ENCODE measurements around the gene C14orf119.
"Not testable (repeated sequence)": the region's sequence is repeated elsewhere in the genome, so short reads cannot be mapped to it uniquely, and the experiment has no call there.

The C14orf119 gene

DNA sequence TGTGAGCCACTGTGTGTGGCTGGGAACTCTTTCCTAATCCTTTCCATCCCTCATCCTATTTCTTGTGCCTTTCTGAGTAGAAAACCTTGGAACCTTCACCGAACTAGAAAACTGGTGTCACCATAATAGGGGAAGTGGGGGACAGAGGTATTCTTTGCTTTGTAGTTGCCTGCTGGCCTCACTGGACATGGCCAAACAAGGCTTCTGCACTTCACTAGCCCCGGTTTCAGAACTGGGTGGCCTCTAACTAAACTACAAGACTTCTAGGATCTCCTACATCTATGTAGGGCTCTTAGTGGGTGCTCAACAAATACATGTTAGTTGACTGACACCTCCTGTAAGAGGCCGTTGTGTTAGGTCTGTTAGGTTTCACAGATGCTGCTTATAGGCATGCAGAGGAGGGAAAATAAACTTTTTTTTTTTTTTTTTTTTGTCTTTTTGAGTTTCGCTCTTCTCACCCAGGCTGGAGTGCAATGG, 10.1 kb downstream of the C14orf119 start:
- Histone ChIP-seq H3K4me2 (ENCODE audit: low read length) (no peak overlapping the region), H3K36me3 (ENCODE audit: control insufficient read depth, low read length) (no peaks in the 10 kb centered on the region), H3F3A (ENCODE audit: control insufficient read depth, insufficient read depth) (no peaks in the 10 kb centered on the region), H3K4me1 (ENCODE audit: control insufficient read depth, low read length) (peaks cover 12% of the 10 kb centered on the region), H3K9me3 (ENCODE audit: control insufficient read depth, insufficient read depth, low read length) (no peaks in the 10 kb centered on the region), H3K4me3 (ENCODE audit: low read length) (no peak overlapping the region), H3K79me2 (ENCODE audit: control insufficient read depth, low read length) (no peaks in the 10 kb centered on the region), H4K20me1 (ENCODE audit: control insufficient read depth, insufficient read depth, low read depth, low read length) (no peaks in the 10 kb centered on the region), H3K27me3 (ENCODE audit: control insufficient read depth, low read length) (peaks cover 4% of the 10 kb centered on the region), H3K27ac (ENCODE audit: low read depth, low read length) (no peak overlapping the region), H3K9me2 (replicated peaks; ENCODE audit: control insufficient read depth, low read length) (no peaks in the 10 kb centered on the region)
- TF ChIP-seq EZH2phosphoT487 (IDR thresholded peaks at IDR 0.05; ENCODE audit: borderline replicate concordance, low read length) (no peak), CTCF (IDR thresholded peaks at IDR 0.05; ENCODE audit: low read depth, low read length, poor library complexity, severe bottlenecking) (no peak)

DNA sequence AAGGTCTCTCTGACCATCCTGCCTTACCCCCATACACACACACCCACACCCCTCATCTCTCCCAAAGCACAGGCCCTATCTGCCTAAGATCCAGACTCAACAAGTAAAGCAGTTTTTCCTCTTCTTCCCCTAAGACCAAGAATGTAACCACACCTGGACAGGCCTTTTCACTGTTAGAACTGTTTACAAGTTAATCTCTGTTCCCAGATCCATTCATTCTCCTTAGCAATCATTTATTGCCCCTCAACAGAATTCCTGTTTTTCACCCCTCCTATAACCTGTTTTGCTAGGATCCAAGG, 11.4 kb downstream of the C14orf119 start:
- no peaks in the 10 kb centered on the region for H3K79me2 ChIP-seq (ENCODE audit: control insufficient read depth, low read length)
- H3K9me2 ChIP-seq (replicated peaks; ENCODE audit: control insufficient read depth, low read length): no peaks in the 10 kb centered on the region
- TF ChIP-seq EZH2phosphoT487 (IDR thresholded peaks at IDR 0.05; ENCODE audit: borderline replicate concordance, low read length) (no peak), CTCF (IDR thresholded peaks at IDR 0.05; ENCODE audit: low read depth, low read length, poor library complexity, severe bottlenecking) (no peak)
- peaks cover 13% of the 10 kb centered on the region for H3K27me3 ChIP-seq (ENCODE audit: control insufficient read depth, low read length)
- H3K4me2 ChIP-seq (ENCODE audit: low read length): no peak overlapping the region
- no peaks in the 10 kb centered on the region for H4K20me1 ChIP-seq (ENCODE audit: control insufficient read depth, insufficient read depth, low read depth, low read length)
- peaks cover 12% of the 10 kb centered on the region for H3K4me1 ChIP-seq (ENCODE audit: control insufficient read depth, low read length)
- no peak overlapping the region for H3K27ac ChIP-seq (ENCODE audit: low read depth, low read length)
- no peaks in the 10 kb centered on the region for H3K9me3 ChIP-seq (ENCODE audit: control insufficient read depth, insufficient read depth, low read length)
- H3K36me3 ChIP-seq (ENCODE audit: control insufficient read depth, low read length): no peaks in the 10 kb centered on the region
- H3K4me3 ChIP-seq (ENCODE audit: low read length): no peak overlapping the region
- no peaks in the 10 kb centered on the region for H3F3A ChIP-seq (ENCODE audit: control insufficient read depth, insufficient read depth)

- not testable (repeated sequence) for H3F3A ChIP-seq (ENCODE audit: control insufficient read depth, insufficient read depth); H3K79me2 ChIP-seq (ENCODE audit: control insufficient read depth, low read length); H3K4me2 ChIP-seq (ENCODE audit: low read length); H3K9me2 ChIP-seq (replicated peaks; ENCODE audit: control insufficient read depth, low read length); H3K36me3 ChIP-seq (ENCODE audit: control insufficient read depth, low read length); H3K9me3 ChIP-seq (ENCODE audit: control insufficient read depth, insufficient read depth, low read length); H3K4me3 ChIP-seq (ENCODE audit: low read length); H3K27ac ChIP-seq (ENCODE audit: low read depth, low read length); H4K20me1 ChIP-seq (ENCODE audit: control insufficient read depth, insufficient read depth, low read depth, low read length)
- peaks cover 12% of the 10 kb centered on the region for H3K4me1 ChIP-seq (ENCODE audit: control insufficient read depth, low read length)
- peaks cover 22% of the 10 kb centered on the region for H3K27me3 ChIP-seq (ENCODE audit: control insufficient read depth, low read length)
Measured at GRCh38 chr14:23107620-23108019, 12.3 kb downstream of the C14orf119 start.

DNA sequence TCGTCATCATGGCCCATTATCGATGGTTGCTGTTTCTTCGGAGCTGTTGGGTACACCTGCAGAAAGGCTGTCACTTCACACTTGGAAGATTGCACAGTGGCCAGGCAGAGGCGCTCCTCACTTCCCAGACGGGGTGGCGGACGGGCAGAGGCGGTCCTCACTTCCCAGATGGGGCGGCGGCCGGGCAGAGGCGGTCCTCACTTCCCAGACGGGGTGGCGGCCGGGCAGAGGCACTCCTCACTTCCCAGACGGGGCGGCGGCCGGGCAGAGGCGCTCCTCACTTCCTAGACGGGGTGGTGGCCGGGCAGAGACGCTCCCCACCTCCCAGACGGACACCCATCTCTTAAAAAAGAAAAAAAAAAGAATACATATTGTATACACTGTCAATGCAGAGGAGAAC, 12.9 kb downstream of the C14orf119 start:
- H3F3A ChIP-seq (ENCODE audit: control insufficient read depth, insufficient read depth); H3K79me2 ChIP-seq (ENCODE audit: control insufficient read depth, low read length); H4K20me1 ChIP-seq (ENCODE audit: control insufficient read depth, insufficient read depth, low read depth, low read length); H3K27ac ChIP-seq (ENCODE audit: low read depth, low read length); H3K4me3 ChIP-seq (ENCODE audit: low read length); H3K9me3 ChIP-seq (ENCODE audit: control insufficient read depth, insufficient read depth, low read length); H3K4me2 ChIP-seq (ENCODE audit: low read length); H3K36me3 ChIP-seq (ENCODE audit: control insufficient read depth, low read length); H3K9me2 ChIP-seq (replicated peaks; ENCODE audit: control insufficient read depth, low read length): not testable (repeated sequence)
- peaks cover 12% of the 10 kb centered on the region for H3K4me1 ChIP-seq (ENCODE audit: control insufficient read depth, low read length)
- peaks cover 25% of the 10 kb centered on the region for H3K27me3 ChIP-seq (ENCODE audit: control insufficient read depth, low read length)
